Endodermal cell (in vitro differentiated cells): ENCODE measurements around the gene P2RY4. TPM values are rescaled to one million over a fixed set of nuclear protein-coding genes. Genes with fewer than 3 reads are reported as not detected.

Source experiments
- DNase-seq: peaks from one replicate; pipeline ENCODE4 v3.0.0-alpha.2; 2017
- H3K27ac ChIP-seq: 2 replicates; pipeline ENCODE4 v1.5.1; 2013; ENCODE audit warnings: mild to moderate bottlenecking, low read depth, low read length, moderate library complexity
- H3K27me3 ChIP-seq: 2 replicates; pipeline ENCODE4 v1.6.1; 2013; ENCODE audit warnings: mild to moderate bottlenecking, low read length, moderate library complexity; ENCODE audit not compliant: insufficient read depth, control insufficient read depth, poor library complexity, severe bottlenecking
- H3K36me3 ChIP-seq: 2 replicates; pipeline ENCODE4 v1.7.0; 2013; ENCODE audit warnings: mild to moderate bottlenecking, low read length, moderate library complexity; ENCODE audit not compliant: control insufficient read depth, insufficient read depth
- H3K4me1 ChIP-seq: one replicate; pipeline ENCODE4 v1.7.0; 2013; ENCODE audit warnings: low read length; ENCODE audit not compliant: control insufficient read depth, insufficient read depth
- H3K4me3 ChIP-seq: 2 replicates; pipeline ENCODE4 v1.5.1; 2013; ENCODE audit warnings: mild to moderate bottlenecking, low read length, moderate library complexity
- H3K9ac ChIP-seq: 2 replicates; pipeline ENCODE4 v1.6.1; 2013; ENCODE audit warnings: mild to moderate bottlenecking, low read length, moderate library complexity; ENCODE audit not compliant: poor library complexity, severe bottlenecking; ENCODE audit errors: extremely low read depth
- H3K9me3 ChIP-seq: 2 replicates; pipeline ENCODE4 v1.6.1; 2013; ENCODE audit warnings: mild to moderate bottlenecking, low read length, moderate library complexity; ENCODE audit not compliant: control insufficient read depth
- H3K27ac Mint-ChIP-seq: 2 replicates; pipeline ENCODE4 v1.8.0; 2020; ENCODE audit warnings: mixed read lengths
- H3K27me3 Mint-ChIP-seq: 2 replicates; pipeline ENCODE4 v1.8.0; 2021; ENCODE audit warnings: mild to moderate bottlenecking, mixed read lengths; ENCODE audit not compliant: insufficient read depth
- H3K36me3 Mint-ChIP-seq: 2 replicates; pipeline ENCODE4 v1.8.0; 2020; ENCODE audit warnings: low read depth, mixed read lengths
- H3K4me1 Mint-ChIP-seq: 2 replicates; pipeline ENCODE4 v1.8.0; 2020; ENCODE audit warnings: mixed read lengths
- H3K4me3 Mint-ChIP-seq: 2 replicates; pipeline ENCODE4 v1.8.0; 2020; ENCODE audit warnings: mild to moderate bottlenecking, moderate library complexity, mixed read lengths
- H3K9me3 Mint-ChIP-seq: 2 replicates; pipeline ENCODE4 v1.8.0; 2020; ENCODE audit warnings: mild to moderate bottlenecking, mixed read lengths
- WGBS, 2 experiments: methylation state at CpG; one replicate each; pipeline versions ENCODE4 v1.1.5 to v1.1.7; 2013; ENCODE audit warnings: missing lambda C conversion rate in 2 of 2, mixed read lengths in 1 of 2; ENCODE audit not compliant: insufficient coverage in 1 of 2, insufficient read length in 1 of 2; 5-methylcytosine and 5-hydroxymethylcytosine counted together
- total RNA-seq, 2 donors: library from RNA; stranded (reverse); fragmentation: NEBNext Ultra II Directional in 1 of 2; extraction: Animal tissue kit (Norgen Biotek cat#: 25700) in 1 of 2; gene quantifications; 2 replicates in 1 of 2; 3 replicates in 1 of 2; pipeline ENCODE4 v1.2.1, GENCODE V29; 2021
- TF ChIP-seq, protein P1 (sequence below): fragments of 200-600 bp; sonication (generic); conservative IDR thresholded peaks from 2 replicates; pipeline ENCODE4 v1.5.0; 2021; ENCODE audit warnings: antibody characterized with exemption, mild to moderate bottlenecking

P2RY4 gene
- total RNA-seq, 2 donors from 2014 or later, result 0.22 TPM

DNA sequence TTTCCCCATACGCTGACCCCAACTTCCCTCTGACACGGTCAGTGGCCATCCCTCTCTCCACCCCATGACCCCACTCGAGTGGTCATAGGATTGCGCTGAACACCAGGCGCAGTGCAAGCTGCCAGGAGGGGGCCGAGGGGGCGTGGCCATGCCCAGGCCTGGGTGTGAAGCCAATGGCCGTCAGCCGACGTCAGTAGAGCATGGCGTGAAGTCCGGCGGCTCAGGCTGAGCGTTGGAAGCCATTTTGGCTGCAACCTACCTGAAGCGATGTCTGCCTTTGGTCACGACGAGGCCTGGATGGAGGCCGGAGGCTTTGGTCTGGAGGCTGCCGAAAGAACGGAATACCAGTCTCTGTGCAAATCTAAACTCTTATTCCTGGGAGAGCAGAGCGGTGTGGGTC lies 21.9 kb upstream of the P2RY4 start, which contains the start of gene RAB41:
RAB41 (plus strand) TSS at position 222 of the 400 bp plus-strand sequence; CDS start at position 268, 46 bp downstream.
- Histone ChIP-seq H3K4me1 (no peaks in the 10 kb centered on the region), H3K9me3 (no peaks in the 10 kb centered on the region), H3K4me3 (no peak within 1 kb of the TSS), H3K36me3 (peaks cover 9% of the 10 kb centered on the region), H3K9ac (no peak within 1 kb of the TSS), H3K27me3 (no peaks in the 10 kb centered on the region), H3K27ac (no peak within 1 kb of the TSS)
- no peak within 1 kb of the TSS for H3K27ac Mint-ChIP-seq
- peaks cover 2% of the 10 kb centered on the region for H3K4me1 Mint-ChIP-seq
- WGBS, 2 experiments, result 93 to 96% methylated on average over 9 to 21 of the region's 21 CpGs
- H3K4me3 Mint-ChIP-seq, result no peak within 1 kb of the TSS
- DNase-seq, result no peak
- H3K9me3 Mint-ChIP-seq, result peaks cover 63% of the 10 kb centered on the region
- TF ChIP-seq, protein P1, sequence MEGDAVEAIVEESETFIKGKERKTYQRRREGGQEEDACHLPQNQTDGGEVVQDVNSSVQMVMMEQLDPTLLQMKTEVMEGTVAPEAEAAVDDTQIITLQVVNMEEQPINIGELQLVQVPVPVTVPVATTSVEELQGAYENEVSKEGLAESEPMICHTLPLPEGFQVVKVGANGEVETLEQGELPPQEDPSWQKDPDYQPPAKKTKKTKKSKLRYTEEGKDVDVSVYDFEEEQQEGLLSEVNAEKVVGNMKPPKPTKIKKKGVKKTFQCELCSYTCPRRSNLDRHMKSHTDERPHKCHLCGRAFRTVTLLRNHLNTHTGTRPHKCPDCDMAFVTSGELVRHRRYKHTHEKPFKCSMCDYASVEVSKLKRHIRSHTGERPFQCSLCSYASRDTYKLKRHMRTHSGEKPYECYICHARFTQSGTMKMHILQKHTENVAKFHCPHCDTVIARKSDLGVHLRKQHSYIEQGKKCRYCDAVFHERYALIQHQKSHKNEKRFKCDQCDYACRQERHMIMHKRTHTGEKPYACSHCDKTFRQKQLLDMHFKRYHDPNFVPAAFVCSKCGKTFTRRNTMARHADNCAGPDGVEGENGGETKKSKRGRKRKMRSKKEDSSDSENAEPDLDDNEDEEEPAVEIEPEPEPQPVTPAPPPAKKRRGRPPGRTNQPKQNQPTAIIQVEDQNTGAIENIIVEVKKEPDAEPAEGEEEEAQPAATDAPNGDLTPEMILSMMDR, result no peak
- H3K36me3 Mint-ChIP-seq, result peaks cover 21% of the 10 kb centered on the region
- H3K27me3 Mint-ChIP-seq, result no peaks in the 10 kb centered on the region

DNA sequence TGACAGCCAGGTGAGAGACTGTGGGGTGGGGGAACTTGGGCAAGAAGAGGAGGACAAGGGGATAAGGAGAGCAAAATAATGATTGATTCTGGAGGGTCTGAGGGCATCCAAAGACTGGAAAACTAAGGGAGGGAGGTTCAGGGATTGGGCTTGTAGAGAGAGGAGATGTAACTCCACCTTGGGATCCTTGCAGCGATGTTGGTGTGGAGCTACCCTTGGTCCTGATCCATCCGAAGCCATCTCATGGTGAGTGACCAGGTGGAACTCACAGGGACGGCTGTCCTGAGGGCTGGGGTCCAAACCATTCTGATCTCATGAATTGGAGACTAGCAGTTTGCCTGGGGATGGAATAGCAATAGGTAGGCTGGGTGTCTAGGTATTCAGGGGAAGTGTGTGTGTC lies 20.6 kb upstream of the P2RY4 start:
- Mint-ChIP-seq H3K27me3 (no peaks in the 10 kb centered on the region), H3K9me3 (peaks cover 67% of the 10 kb centered on the region), H3K27ac (no peak overlapping the region), H3K4me3 (no peak overlapping the region), H3K36me3 (peaks cover 9% of the 10 kb centered on the region), H3K4me1 (peaks cover 2% of the 10 kb centered on the region)
- H3K9ac ChIP-seq, result no peak overlapping the region
- no peak for DNase-seq
- TF ChIP-seq, protein P1, result no peak
- no peak overlapping the region for H3K27ac ChIP-seq
- no peak overlapping the region for H3K4me3 ChIP-seq
- WGBS, 2 experiments, result 85% methylated on average over 3 of the region's 3 CpGs; no CpG with 5 or more reads in 1 of the 2 experiments
- no peaks in the 10 kb centered on the region for H3K36me3 ChIP-seq
- H3K9me3 ChIP-seq, result no peaks in the 10 kb centered on the region
- no peaks in the 10 kb centered on the region for H3K27me3 ChIP-seq
- H3K4me1 ChIP-seq, result no peaks in the 10 kb centered on the region

DNA sequence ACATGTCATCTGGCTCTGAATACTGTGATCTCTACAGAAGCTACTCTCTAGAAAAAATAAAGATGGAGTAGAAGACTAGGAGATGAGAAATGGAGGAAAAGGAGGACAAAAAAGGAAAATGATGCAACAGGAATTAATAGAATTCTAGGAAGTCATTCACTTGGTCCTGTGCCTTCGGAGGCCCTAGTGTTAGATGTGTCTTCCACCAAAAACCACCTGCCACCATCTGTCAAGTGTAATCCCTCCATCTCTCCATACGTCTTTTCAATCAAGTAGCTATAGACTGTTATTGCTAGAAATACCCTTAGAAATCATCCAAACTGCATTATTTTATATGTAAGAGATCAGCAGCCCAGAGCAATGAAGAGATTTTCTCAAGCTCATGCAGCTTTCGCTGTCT lies 19.1 kb upstream of the P2RY4 start:
- H3K4me3 ChIP-seq, result no peak overlapping the region
- Mint-ChIP-seq H3K4me1 (peaks cover 1% of the 10 kb centered on the region), H3K27ac (no peak overlapping the region), H3K36me3 (peaks cover 9% of the 10 kb centered on the region), H3K9me3 (peaks cover 71% of the 10 kb centered on the region), H3K4me3 (no peak overlapping the region), H3K27me3 (no peaks in the 10 kb centered on the region)
- no peak for DNase-seq
- no peak overlapping the region for H3K9ac ChIP-seq
- H3K9me3 ChIP-seq, result no peaks in the 10 kb centered on the region
- H3K36me3 ChIP-seq, result no peaks in the 10 kb centered on the region
- no peaks in the 10 kb centered on the region for H3K27me3 ChIP-seq
- WGBS, 2 experiments, result 90% methylated on average over 3 of the region's 3 CpGs; no CpG with 5 or more reads in 1 of the 2 experiments
- TF ChIP-seq, protein P1, result no peak
- no peaks in the 10 kb centered on the region for H3K4me1 ChIP-seq
- H3K27ac ChIP-seq, result no peak overlapping the region
